Caco-2 (cell line): Measurements from ENCODE around the gene MUC5AC. TPM values are rescaled to one million over a fixed set of nuclear protein-coding genes. Genes with fewer than 3 reads are reported as not detected.
A peak's percentile ranks its signal among the peaks of the same experiment; 100 is the strongest.

Source experiments
- BruUV-seq: library from RNA; stranded (reverse); fragments of 400-500 nt; replicated peaks from 2 replicates; lab custom pipeline; 2021; lab: Mats Ljungman, UMichigan
- CTCF ChIA-PET: fragments of 300-600 bp; sonication (Branson Sonifier 250); formaldehyde crosslinking; loops from one replicate; lab custom pipeline; 2022; ENCODE audit warnings: antibody characterized with exemption; lab: Charles Lee
- POLR2A ChIA-PET: fragments of 300-600 bp; sonication (Branson Sonifier 250); formaldehyde crosslinking; loops from one replicate; lab custom pipeline; 2022; ENCODE audit warnings: antibody characterized with exemption; lab: Charles Lee
- DNase-seq, 2 experiments: peaks; one replicate each; pipeline versions ENCODE4 v3.0.0 to v3.0.0-alpha.2; 2020 to 2022
- H3K27me3 ChIP-seq: replicated peaks from 2 replicates; pipeline ENCODE4 v1.6.0; 2011; ENCODE audit warnings: low read length; ENCODE audit not compliant: control insufficient read depth, insufficient read depth
- H3K36me3 ChIP-seq: 2 replicates; pipeline ENCODE4 v1.5.1; 2011; ENCODE audit warnings: low read length; ENCODE audit not compliant: control insufficient read depth, insufficient read depth
- H3K4me1 ChIP-seq: fragments of 250-450 bp; sonication (Bioruptor Pico); 2 replicates; pipeline ENCODE4 v1.5.1; 2020; ENCODE audit warnings: mild to moderate bottlenecking
- H3K4me3 ChIP-seq: 2 replicates; pipeline ENCODE4 v1.5.1; 2011; ENCODE audit warnings: low read depth, mild to moderate bottlenecking, control low read depth, low read length
- H3K9me3 ChIP-seq: fragments of 250-450 bp; sonication (Bioruptor Pico); 2 replicates; pipeline ENCODE4 v1.5.1; 2020; ENCODE audit warnings: mild to moderate bottlenecking, moderate library complexity
- H3K27ac Mint-ChIP-seq: one replicate; pipeline ENCODE4 v1.8.0; 2022; ENCODE audit warnings: mixed read lengths; ENCODE audit not compliant: unreplicated experiment
- H3K27me3 Mint-ChIP-seq: one replicate; pipeline ENCODE4 v1.8.0; 2022; ENCODE audit warnings: mixed read lengths; ENCODE audit not compliant: insufficient read depth, unreplicated experiment
- H3K36me3 Mint-ChIP-seq: one replicate; pipeline ENCODE4 v1.8.0; 2022; ENCODE audit warnings: mild to moderate bottlenecking, mixed read lengths; ENCODE audit not compliant: insufficient read depth, unreplicated experiment
- H3K4me1 Mint-ChIP-seq: one replicate; pipeline ENCODE4 v1.8.0; 2022; ENCODE audit warnings: low read depth, mixed read lengths; ENCODE audit not compliant: unreplicated experiment
- H3K4me3 Mint-ChIP-seq: one replicate; pipeline ENCODE4 v1.8.0; 2022; ENCODE audit warnings: mild to moderate bottlenecking, moderate library complexity, mixed read lengths; ENCODE audit not compliant: unreplicated experiment
- H3K9me3 Mint-ChIP-seq: one replicate; pipeline ENCODE4 v1.8.0; 2022; ENCODE audit warnings: mixed read lengths; ENCODE audit not compliant: unreplicated experiment
- CTCF ChIP-seq, 2 experiments: fragments of 200-600 bp in 1 of 2; IDR thresholded peaks; 1 replicate in 1 of 2; 2 replicates in 1 of 2; pipeline versions ENCODE4 v1.5.1 to v1.8.0; 2011 to 2022; ENCODE audit warnings: antibody characterized with exemption in 1 of 2, control low read depth in 1 of 2, inconsistent platforms in 1 of 2, low read depth in 1 of 2, low read length in 1 of 2, mild to moderate bottlenecking in 1 of 2, moderate library complexity in 1 of 2; ENCODE audit not compliant: insufficient read depth in 1 of 2, severe bottlenecking in 1 of 2, unreplicated experiment in 1 of 2
- intact Hi-C: fragments of 100-400 bp; cut with micrococcal nuclease; formaldehyde crosslinking; loops from one replicate; pipeline ENCODE4 v1.10.0; 2022; ENCODE audit not compliant: unreplicated experiment
- total RNA-seq: library from RNA; stranded (reverse); gene quantifications from 2 replicates; pipeline ENCODE4 v1.2.3, GENCODE V29; 2022

The MUC5AC gene
- total RNA-seq, 1 experiment from 2014 or later, result 0.25 TPM

- CTCF ChIA-PET, result no interaction called here
- BruUV-seq, result no TSS peak
Observed at GRCh38 chr11:1228101-1228821, 70.5 kb downstream of the MUC5AC start.

GRCh38 chr11:1228921-1229451, 71.2 kb downstream of the MUC5AC start:
- Histone ChIP-seq H3K27me3 (no peaks in the 10 kb centered on the region), H3K9me3 (no peaks in the 10 kb centered on the region), H3K36me3 (no peaks in the 10 kb centered on the region), H3K4me1 (no peaks in the 10 kb centered on the region), H3K4me3 (no peak overlapping the region)
- Mint-ChIP-seq H3K4me3 (no peak overlapping the region), H3K9me3 (no peaks in the 10 kb centered on the region), H3K27me3 (no peaks in the 10 kb centered on the region), H3K36me3 (no peaks in the 10 kb centered on the region), H3K27ac (no peak overlapping the region), H3K4me1 (no peaks in the 10 kb centered on the region)
- BruUV-seq, result no TSS peak
- ChIA-PET CTCF (no interaction called here), POLR2A (no interaction called here)
- intact Hi-C loops, result no loop called here
- no peak for TF ChIP-seq CTCF (IDR thresholded peaks at IDR 0.05; ENCODE audit: insufficient read depth in 1 of 2, low read depth in 1 of 2, low read length in 1 of 2, severe bottlenecking in 1 of 2, unreplicated experiment in 1 of 2)
- DNase-seq, result peak in 1 of 2 experiments; percentile 34

More at GRCh38 chr11:1228101-1228821, 70.5 kb downstream of the MUC5AC start:
- no peaks in the 10 kb centered on the region for H3K36me3 Mint-ChIP-seq
- Histone ChIP-seq H3K27me3 (no peaks in the 10 kb centered on the region), H3K4me3 (no peak overlapping the region), H3K9me3 (no peaks in the 10 kb centered on the region), H3K36me3 (no peaks in the 10 kb centered on the region), H3K4me1 (no peaks in the 10 kb centered on the region)
- no peaks in the 10 kb centered on the region for H3K9me3 Mint-ChIP-seq
- no peak overlapping the region for H3K27ac Mint-ChIP-seq
- POLR2A ChIA-PET, result no interaction called here
- DNase-seq, result peak in 1 of 2 experiments; percentile 35
- TF ChIP-seq CTCF (IDR thresholded peaks at IDR 0.05; ENCODE audit: insufficient read depth in 1 of 2, low read depth in 1 of 2, low read length in 1 of 2, severe bottlenecking in 1 of 2, unreplicated experiment in 1 of 2), result no peak
- H3K4me1 Mint-ChIP-seq, result no peaks in the 10 kb centered on the region
- intact Hi-C loops, result no loop called here
- H3K27me3 Mint-ChIP-seq, result no peaks in the 10 kb centered on the region
- no peak overlapping the region for H3K4me3 Mint-ChIP-seq

- no TSS peak for BruUV-seq
- Histone ChIP-seq H3K9me3 (no peaks in the 10 kb centered on the region), H3K36me3 (no peaks in the 10 kb centered on the region), H3K27me3 (no peaks in the 10 kb centered on the region), H3K4me3 (no peak overlapping the region), H3K4me1 (no peaks in the 10 kb centered on the region)
- H3K9me3 Mint-ChIP-seq, result no peaks in the 10 kb centered on the region
- H3K27me3 Mint-ChIP-seq, result no peaks in the 10 kb centered on the region
- H3K4me1 Mint-ChIP-seq, result no peaks in the 10 kb centered on the region
- no peak overlapping the region for H3K4me3 Mint-ChIP-seq
- ChIA-PET CTCF (no interaction called here), POLR2A (no interaction called here)
- peak in 1 of 2 experiments; percentile 31 for DNase-seq
- no peak overlapping the region for H3K27ac Mint-ChIP-seq
- intact Hi-C loops, result loop anchor here (10.0 kb wide), 1 partner anchor 115 kb away; no protein-coding TSS in a partner anchor
- no peak for TF ChIP-seq CTCF (IDR thresholded peaks at IDR 0.05; ENCODE audit: insufficient read depth in 1 of 2, low read depth in 1 of 2, low read length in 1 of 2, severe bottlenecking in 1 of 2, unreplicated experiment in 1 of 2)
- H3K36me3 Mint-ChIP-seq, result no peaks in the 10 kb centered on the region
Observed at GRCh38 chr11:1229471-1230120, 71.8 kb downstream of the MUC5AC start.
